Ascending aorta (tissue), 2 donors: ENCODE results near the gene BTD. TPM values are rescaled to one million over a fixed set of nuclear protein-coding genes. Genes with fewer than 3 reads are reported as not detected.
"Not testable (repeated sequence)": the region's sequence is repeated elsewhere in the genome, so short reads cannot be mapped to it uniquely, and the experiment has no call there.

Experiments used
- DNase-seq, 2 donors: peaks; one replicate each; pipeline ENCODE4 v3.0.0-alpha.2; 2019; ENCODE audit warnings: low spot score in 2 of 2
- H3K27ac ChIP-seq, 2 donors: fragments of 200-600 bp; sonication (generic); one replicate each; pipeline ENCODE4 v1.5.1; 2016 to 2017; ENCODE audit warnings: mild to moderate bottlenecking in 1 of 2
- H3K27me3 ChIP-seq: fragments of 200-600 bp; sonication (generic); one replicate; pipeline ENCODE4 v1.5.1; 2017
- H3K36me3 ChIP-seq, 2 donors: fragments of 200-600 bp; sonication (generic); one replicate each; pipeline ENCODE4 v1.5.1; 2016
- H3K4me1 ChIP-seq, 2 donors: fragments of 200-600 bp; sonication (generic); one replicate each; pipeline ENCODE4 v1.5.1; 2016 to 2017; ENCODE audit warnings: mild to moderate bottlenecking in 1 of 2
- H3K4me3 ChIP-seq, 2 donors: fragments of 200-600 bp; sonication (generic); one replicate each; pipeline ENCODE4 v1.5.1; 2016 to 2017; ENCODE audit warnings: mild to moderate bottlenecking in 1 of 2
- H3K9me3 ChIP-seq, 2 donors: fragments of 200-600 bp; sonication (generic); one replicate each; pipeline ENCODE4 v1.5.1; 2016
- intact Hi-C: fragments of 100-400 bp; cut with DNase I; formaldehyde crosslinking; loops from one replicate; pipeline ENCODE4 v1.15.1; 2023
- total RNA-seq: library from RNA; depleted of rRNA; stranded (reverse); fragments of >200 nt; gene quantifications from one replicate; pipeline ENCODE4 v1.1.0, GENCODE V29; 2016
- TF ChIP-seq, protein P1 (sequence below), 3 experiments: fragments of 200-600 bp in 2 of 3; fragments of 450-650 bp in 1 of 3; sonication (generic) in 2 of 3; IDR thresholded peaks; one replicate each; pipeline ENCODE4 v1.5.1; 2016 to 2019; ENCODE audit warnings: antibody characterized with exemption in 3 of 3, mild to moderate bottlenecking in 1 of 3, moderate library complexity in 1 of 3

Gene BTD
- total RNA-seq, 1 donor from 2014 or later = 11.8 TPM

DNA sequence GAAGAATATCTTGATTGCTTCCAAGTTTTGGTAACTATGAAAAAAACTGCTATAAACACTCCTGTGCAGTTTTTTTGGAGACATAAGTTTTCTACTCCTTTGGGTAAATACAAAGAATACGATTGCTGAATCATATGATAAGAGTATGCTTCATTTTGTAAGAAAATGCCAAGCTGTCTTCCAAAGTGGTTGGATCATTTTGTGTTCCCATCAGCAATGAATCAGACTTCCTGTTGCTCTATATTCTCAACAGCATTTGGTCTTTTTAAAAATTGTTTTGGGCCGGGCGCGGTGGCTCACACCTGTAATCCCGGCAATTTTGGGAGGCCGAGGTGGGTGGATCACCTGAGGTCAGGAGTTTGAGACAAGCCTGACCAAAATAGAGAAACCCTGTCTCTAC is 14.5 kb downstream of the BTD start:
- TF ChIP-seq, protein P1, sequence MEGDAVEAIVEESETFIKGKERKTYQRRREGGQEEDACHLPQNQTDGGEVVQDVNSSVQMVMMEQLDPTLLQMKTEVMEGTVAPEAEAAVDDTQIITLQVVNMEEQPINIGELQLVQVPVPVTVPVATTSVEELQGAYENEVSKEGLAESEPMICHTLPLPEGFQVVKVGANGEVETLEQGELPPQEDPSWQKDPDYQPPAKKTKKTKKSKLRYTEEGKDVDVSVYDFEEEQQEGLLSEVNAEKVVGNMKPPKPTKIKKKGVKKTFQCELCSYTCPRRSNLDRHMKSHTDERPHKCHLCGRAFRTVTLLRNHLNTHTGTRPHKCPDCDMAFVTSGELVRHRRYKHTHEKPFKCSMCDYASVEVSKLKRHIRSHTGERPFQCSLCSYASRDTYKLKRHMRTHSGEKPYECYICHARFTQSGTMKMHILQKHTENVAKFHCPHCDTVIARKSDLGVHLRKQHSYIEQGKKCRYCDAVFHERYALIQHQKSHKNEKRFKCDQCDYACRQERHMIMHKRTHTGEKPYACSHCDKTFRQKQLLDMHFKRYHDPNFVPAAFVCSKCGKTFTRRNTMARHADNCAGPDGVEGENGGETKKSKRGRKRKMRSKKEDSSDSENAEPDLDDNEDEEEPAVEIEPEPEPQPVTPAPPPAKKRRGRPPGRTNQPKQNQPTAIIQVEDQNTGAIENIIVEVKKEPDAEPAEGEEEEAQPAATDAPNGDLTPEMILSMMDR (IDR thresholded peaks at IDR 0.05) = no peak

DNA sequence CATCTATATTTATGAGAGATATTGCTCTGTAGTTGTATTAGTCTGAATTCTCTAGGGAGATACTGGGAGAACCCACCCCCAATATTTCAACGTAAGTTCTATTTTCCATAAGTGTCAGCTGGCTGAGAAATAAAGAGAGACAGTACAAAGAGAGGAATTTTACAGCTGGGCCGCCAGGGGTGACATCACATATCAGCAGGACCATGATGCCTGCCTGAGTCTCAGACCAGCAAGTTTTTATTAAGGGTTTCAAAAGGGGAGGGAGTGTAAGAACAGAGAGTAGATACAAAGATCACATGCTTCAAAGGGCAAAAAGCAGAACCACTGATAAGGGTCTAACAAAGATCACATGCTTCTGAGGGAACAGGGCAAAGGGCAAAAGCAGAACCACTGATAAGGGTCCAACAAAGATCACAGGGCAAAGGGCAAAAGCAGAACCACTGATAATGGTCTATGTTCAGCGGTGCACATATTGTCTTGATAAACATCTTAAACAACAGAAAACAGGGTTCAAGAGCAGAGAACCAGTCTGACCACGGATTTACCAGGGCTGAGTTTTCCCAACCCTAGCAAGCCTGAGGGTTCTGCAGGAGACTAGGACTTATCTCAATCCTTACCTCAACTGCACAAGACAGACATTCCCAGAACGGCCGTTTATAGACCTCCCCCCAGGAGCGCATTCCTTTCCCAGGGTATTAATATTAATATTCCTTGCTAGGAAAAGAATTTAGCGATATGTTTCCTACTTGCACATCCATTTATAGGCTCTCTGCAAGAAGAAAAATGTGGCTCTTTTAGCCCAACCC is 18.3 kb downstream of the BTD start:
- H3K27ac ChIP-seq, intact Hi-C loops: not testable (repeated sequence)

More for the DNA sequence above, 14.5 kb downstream of the BTD start:
- no peak for DNase-seq
- intact Hi-C loops = no loop called here
- H3K4me1 ChIP-seq = no peaks in the 10 kb centered on the region
- H3K4me3 ChIP-seq = no peak overlapping the region
- H3K27ac ChIP-seq = no peak overlapping the region
- H3K36me3 ChIP-seq = no peaks in the 10 kb centered on the region
- no peaks in the 10 kb centered on the region for H3K27me3 ChIP-seq
- H3K9me3 ChIP-seq = peaks cover 6 to 18% of the 10 kb centered on the region in 2 donors

DNA sequence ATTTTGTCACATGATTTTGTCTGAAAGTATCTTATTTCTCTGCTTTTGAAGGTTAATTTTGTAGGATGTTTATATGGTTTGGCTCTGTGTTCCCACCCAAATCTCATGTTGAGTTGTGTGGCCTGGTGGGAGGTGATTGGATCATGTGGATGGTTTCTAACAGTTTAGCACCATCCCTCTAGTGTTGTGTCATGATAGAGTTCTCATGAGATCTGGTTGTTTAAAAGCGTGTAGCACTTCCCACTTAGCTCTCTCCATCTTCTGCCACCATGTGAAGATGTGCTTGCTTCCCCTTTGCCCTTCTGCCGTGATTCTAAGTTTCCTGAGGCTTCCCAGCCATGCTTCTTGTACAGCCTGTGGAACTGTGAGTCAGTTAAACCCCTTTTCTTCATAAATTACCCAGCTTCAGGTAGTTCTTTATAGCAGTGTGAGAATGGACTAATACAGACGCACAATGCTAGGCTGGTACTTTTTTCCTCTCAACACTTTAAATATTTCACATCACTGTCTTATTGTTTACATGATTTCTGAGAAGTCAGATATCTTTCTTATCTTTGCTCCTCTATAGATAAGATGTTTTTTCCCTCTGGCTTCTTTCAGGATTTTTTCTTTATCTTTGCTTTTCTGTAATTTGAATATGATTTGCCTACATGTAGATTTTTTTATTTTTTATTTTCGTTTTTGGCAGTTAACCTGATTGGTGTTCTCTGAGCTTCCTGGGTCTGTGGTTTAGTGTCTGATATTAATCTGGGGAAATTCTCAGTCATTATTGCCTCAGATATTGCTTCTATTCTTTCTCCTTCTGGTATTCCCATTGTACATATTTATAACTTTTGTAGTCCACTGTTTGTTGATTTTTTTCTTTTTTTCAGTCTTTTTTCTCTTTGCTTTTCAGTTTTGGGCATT is 22.2 kb downstream of the BTD start:
- Histone ChIP-seq H3K9me3 (peaks cover 6 to 18% of the 10 kb centered on the region in 2 donors), H3K27me3 (no peaks in the 10 kb centered on the region), H3K4me3 (no peak overlapping the region), H3K27ac (no peak overlapping the region), H3K4me1 (no peaks in the 10 kb centered on the region), H3K36me3 (no peaks in the 10 kb centered on the region)
- intact Hi-C loops = no loop called here
- no peak for DNase-seq
- TF ChIP-seq, protein P1 (IDR thresholded peaks at IDR 0.05) = no peak

More for the DNA sequence above, 18.3 kb downstream of the BTD start:
- not testable (repeated sequence) for H3K27me3 ChIP-seq, H3K4me3 ChIP-seq, DNase-seq, H3K4me1 ChIP-seq, H3K36me3 ChIP-seq
- peaks cover 6 to 18% of the 10 kb centered on the region in 2 donors for H3K9me3 ChIP-seq

DNA sequence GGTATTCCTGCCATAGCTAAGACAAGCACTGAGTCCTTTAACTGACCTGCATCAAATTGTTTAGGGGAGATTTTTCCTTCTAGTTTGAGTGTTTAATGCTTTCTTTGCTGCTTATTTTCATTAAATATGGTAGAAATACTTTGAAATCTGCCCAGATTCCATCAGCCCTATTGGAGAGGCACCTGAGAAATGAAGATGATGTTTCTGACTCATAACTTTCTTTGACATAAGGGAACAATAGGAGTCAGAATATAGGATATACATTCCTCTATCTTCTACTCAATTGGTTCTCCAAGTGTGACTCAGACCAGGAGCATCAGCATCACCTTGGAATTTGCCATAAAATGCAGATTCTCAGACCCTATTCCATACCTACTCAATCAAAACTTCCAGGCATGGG is 27.4 kb downstream of the BTD start:
- intact Hi-C loops = loop anchor here (5.0 kb wide), 1 partner anchor 418 kb away; no protein-coding TSS in a partner anchor

DNA sequence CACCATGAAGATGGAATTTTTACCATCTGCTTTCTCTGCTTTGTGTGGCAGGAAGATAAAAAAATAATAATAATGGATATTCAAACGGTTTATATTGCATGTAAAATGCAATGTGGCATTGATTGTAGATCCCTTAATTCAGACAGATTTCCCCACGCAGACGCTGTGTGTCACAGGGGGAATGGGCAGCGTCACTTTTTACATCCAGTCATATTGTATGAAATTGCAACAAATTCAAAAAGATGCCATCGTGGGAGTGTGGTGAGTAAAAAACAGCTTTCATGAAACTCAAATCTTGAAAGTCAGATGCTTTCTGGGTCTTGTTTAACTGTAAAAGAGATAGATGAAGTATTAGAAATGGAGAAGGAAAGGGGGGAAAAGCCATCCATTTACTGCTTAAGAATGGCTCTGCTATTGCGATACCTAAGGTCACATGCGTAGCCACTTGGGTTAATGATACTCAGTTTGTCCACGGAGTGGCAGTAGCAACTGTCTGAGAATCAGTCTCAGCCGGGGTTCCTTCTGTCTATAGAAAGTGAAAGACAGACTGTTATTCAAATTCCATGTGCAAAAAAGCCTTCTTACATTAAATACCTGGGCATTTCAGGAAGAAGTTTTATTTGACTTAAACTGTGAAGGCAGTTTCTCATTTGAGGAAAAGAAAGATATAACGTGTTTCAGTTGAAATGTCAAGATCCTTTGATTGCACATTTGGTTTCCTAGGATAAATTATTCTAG is 28.5 kb downstream of the BTD start:
- intact Hi-C loops = loop anchor here (2.0 to 5.0 kb wide), 3 partner anchors 183 to 617 kb away; no protein-coding TSS in a partner anchor
- peaks cover 9 to 17% of the 10 kb centered on the region in 2 donors for H3K4me1 ChIP-seq
- peak overlapping the region; percentile 47 to 59 for H3K4me3 ChIP-seq

More for the DNA sequence above, 27.4 kb downstream of the BTD start:
- no peak for DNase-seq
- Histone ChIP-seq H3K36me3 (no peaks in the 10 kb centered on the region), H3K27me3 (no peaks in the 10 kb centered on the region), H3K27ac (no peak overlapping the region), H3K4me3 (no peak overlapping the region), H3K4me1 (peaks cover 6 to 7% of the 10 kb centered on the region in 2 donors), H3K9me3 (no peaks in the 10 kb centered on the region)
- TF ChIP-seq, protein P1 (IDR thresholded peaks at IDR 0.05) = no peak

More for the DNA sequence above, 28.5 kb downstream of the BTD start:
- TF ChIP-seq, protein P1 (IDR thresholded peaks at IDR 0.05) = peak; percentile 72 to 81 (median 78)
- peak in 1 of 2 donors; percentile 78 for DNase-seq
- H3K27me3 ChIP-seq = no peaks in the 10 kb centered on the region
- H3K9me3 ChIP-seq = no peaks in the 10 kb centered on the region
- H3K27ac ChIP-seq = peak overlapping the region in 1 of 2 donors; percentile 10
- H3K36me3 ChIP-seq = no peaks in the 10 kb centered on the region
